ENCODE measurements around the gene PRAMEF7. TPM values are rescaled to one million over a fixed set of nuclear protein-coding genes. Genes with fewer than 3 reads are reported as not detected.
"Not testable (repeated sequence)": the region's sequence is repeated elsewhere in the genome, so short reads cannot be mapped to it uniquely, and the experiment has no call there.

PRAMEF7 gene
- not detected for total RNA-seq
- polyA plus RNA-seq = not detected
- long read RNA-seq, donor 1 = 0 reads
- long read RNA-seq, donor 2 = 0 reads
- long read RNA-seq, donor 3 = 0 reads
- long read RNA-seq, donor 4 = 0 reads
- long read RNA-seq, donor 5 = 0 reads
- long read RNA-seq, donor 6 = 0 reads
- long read RNA-seq, donor 7 = 0 reads
- long read RNA-seq, donor 8 = 0 reads
- long read RNA-seq, donor 9 = 0 reads
- long read RNA-seq, donor 10 = 0 reads

DNA sequence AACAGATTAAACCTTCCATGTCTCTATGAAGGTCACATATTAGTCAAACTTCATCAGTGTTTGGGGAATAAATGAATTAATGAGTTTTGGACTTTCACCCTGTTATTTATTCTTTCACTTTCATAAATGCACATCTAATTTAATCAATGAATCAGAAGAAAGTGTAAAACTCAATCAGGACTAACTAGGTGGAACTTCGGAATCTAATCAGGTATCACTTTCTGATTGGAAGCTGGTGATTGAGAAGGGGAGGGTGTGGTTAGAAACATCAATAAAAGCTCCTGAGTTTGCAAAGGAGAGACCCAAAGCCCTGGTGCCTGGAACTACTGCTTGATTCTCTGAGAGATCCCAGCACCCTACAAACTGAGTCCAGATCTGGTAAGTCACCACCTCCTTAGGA lies at the start of gene PRAMEF7:
PRAMEF7 (plus strand) TSS at position 301 of the 400 bp plus-strand sequence. CDS start 1,083 bp downstream, outside the sequence.
- H3K36me3 ChIP-seq; H3K27me3 ChIP-seq; DNase-seq; H3K27ac ChIP-seq; H3K4me1 ChIP-seq; H3K4me3 ChIP-seq; H3K9me3 ChIP-seq; intact Hi-C loops (cut with DNase I; ENCODE audit: low total_unique reads): not testable (repeated sequence)
- no CpG with 5 or more reads among the region's 1 CpG for WGBS, 5 donors

DNA sequence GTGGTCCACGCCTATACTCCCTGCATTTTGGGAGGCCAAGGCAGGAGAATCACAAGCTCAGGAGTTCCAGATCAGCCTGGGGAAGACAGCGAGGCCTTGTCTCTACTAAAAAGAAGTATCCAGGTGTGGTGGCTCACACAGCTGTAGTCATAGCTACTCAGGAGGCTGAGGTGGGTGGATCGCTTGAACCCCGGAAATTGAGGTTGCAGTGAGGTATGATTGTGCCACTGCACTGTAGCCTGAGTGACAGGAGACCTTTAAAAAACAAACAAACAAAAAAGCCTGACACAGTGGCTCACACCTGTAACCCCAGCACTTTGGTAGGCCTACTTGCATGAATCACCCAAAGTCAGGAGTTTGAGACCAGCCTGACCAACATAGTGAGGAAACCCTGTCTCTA lies 38.0 kb upstream of the PRAMEF7 start:
- H3K27ac ChIP-seq; DNase-seq; intact Hi-C loops (cut with DNase I; ENCODE audit: low total_unique reads); H3K4me1 ChIP-seq; H3K9me3 ChIP-seq; H3K36me3 ChIP-seq; H3K27me3 ChIP-seq; H3K4me3 ChIP-seq: not testable (repeated sequence)
- WGBS, 5 donors = 74 to 86% (median 82%) methylated on average over 2 to 3 of the region's 4 CpGs

GRCh38 chr1:12886101-12886500 lies 30.3 kb upstream of the PRAMEF7 start, which contains the start of gene PRAMEF4:
Gene PRAMEF4 (minus strand): TSS chr1:12886201. CDS start chr1:12883394, 2,807 bp downstream.
- WGBS, 5 donors = 66 to 81% (median 74%) methylated on average over 3 of the region's 3 CpGs
- intact Hi-C loops (cut with DNase I; ENCODE audit: low total_unique reads); H3K27me3 ChIP-seq; H3K27ac ChIP-seq; DNase-seq; H3K36me3 ChIP-seq; H3K9me3 ChIP-seq; H3K4me1 ChIP-seq; H3K4me3 ChIP-seq: not testable (repeated sequence)

GRCh38 chr1:12898170-12898569 lies 18.2 kb upstream of the PRAMEF7 start, which contains the start of gene PRAMEF10:
Gene PRAMEF10 (minus strand): TSS chr1:12898270. CDS start chr1:12895847, 2,423 bp downstream.
- intact Hi-C loops (cut with DNase I; ENCODE audit: low total_unique reads); H3K27ac ChIP-seq; H3K27me3 ChIP-seq; H3K4me3 ChIP-seq; H3K4me1 ChIP-seq; H3K36me3 ChIP-seq; H3K9me3 ChIP-seq; DNase-seq: not testable (repeated sequence)
- WGBS, 5 donors = 50% methylated on average over 1 of the region's 1 CpG; no CpG with 5 or more reads in 4 of the 5 donors

GRCh38 chr1:12899186-12899585 lies 17.2 kb upstream of the PRAMEF7 start:
- H3K9me3 ChIP-seq; H3K27ac ChIP-seq; H3K27me3 ChIP-seq; H3K36me3 ChIP-seq; DNase-seq; intact Hi-C loops (cut with DNase I; ENCODE audit: low total_unique reads); H3K4me3 ChIP-seq; H3K4me1 ChIP-seq: not testable (repeated sequence)

DNA sequence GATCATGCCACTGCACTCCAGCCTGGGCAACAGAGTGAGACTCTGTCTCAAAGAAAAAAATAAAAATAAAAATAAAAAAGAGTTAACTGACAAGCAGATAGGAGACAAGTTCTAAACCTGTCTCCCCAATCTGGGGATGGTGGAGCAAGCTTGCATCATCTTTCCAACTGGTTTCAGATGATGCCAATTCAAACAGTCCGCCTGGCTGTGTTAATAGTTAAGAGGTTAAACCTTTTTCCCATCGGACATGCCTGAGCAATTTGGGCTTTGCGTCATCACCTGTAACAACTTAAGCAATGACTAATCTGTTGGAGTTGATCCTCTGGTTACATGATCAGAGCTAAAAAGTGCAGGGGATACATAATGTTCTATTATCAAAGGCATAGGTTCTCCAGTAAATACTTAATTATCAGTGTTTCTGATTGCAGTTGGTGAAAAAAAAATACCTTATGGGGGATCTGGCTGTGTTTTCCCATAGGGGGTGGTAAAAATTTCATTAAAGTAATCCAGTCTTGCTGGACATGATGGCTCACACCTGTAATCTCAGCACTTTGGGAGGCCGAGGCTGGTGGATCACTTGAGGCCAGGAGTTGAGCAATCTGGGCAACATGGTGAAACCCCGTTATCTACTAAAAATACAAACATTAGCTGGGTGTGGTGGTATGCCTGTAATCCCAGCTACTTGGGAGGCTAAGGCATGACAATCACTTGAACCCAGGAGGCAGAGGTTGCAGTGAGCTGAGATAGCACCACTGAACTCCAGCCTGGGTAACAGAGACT lies 12.4 kb upstream of the PRAMEF7 start:
- H3K27ac ChIP-seq; H3K36me3 ChIP-seq; H3K4me1 ChIP-seq; DNase-seq; H3K27me3 ChIP-seq; H3K9me3 ChIP-seq; H3K4me3 ChIP-seq; intact Hi-C loops (cut with DNase I; ENCODE audit: low total_unique reads): not testable (repeated sequence)
- 56 to 100% (median 71%) methylated on average over 2 to 4 of the region's 5 CpGs for WGBS, 5 donors

DNA sequence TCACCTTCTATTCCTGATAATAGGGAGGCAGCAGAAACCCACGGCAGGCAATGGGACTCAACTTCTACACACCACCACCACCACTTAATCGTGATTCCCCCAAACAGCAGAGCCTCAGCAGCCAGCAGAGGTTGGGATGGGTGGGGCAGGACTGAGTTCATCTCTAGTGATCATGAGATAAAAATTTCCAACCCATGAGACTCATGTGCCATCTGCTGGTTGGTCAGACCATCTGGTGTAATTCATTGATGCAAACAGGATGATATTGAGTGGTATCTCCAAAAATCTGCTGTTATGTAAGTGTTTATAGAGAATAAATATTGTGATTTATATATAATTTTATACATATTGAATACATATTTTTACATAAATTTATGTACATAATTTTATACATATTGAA lies 5.3 kb downstream of the PRAMEF7 start:
- H3K4me1 ChIP-seq; H3K36me3 ChIP-seq; H3K27ac ChIP-seq; DNase-seq; H3K27me3 ChIP-seq; H3K4me3 ChIP-seq; intact Hi-C loops (cut with DNase I; ENCODE audit: low total_unique reads); H3K9me3 ChIP-seq: not testable (repeated sequence)
- WGBS, 5 donors = 60 to 76% (median 71%) methylated on average over 1 to 2 of the region's 2 CpGs

DNA sequence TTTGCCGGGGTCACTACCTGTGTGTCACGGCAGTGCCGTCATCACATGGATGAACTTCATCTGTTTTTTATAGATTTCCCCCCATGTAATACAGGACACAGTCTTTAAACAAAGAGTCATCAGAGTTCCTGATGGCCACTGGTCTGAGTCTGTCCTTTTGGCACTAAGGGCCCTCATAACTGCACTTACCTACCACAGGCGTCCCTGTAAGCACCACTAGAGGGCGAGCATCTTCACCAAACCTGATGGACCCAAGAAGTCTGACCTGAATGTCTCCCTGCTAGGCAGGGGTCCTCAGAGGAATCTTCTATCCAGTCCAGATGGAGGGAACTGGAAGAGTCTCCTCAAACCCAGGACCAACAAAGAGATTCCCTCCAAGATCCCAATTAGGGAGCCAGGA lies 8.0 kb downstream of the PRAMEF7 start:
- H3K27ac ChIP-seq; H3K4me1 ChIP-seq; H3K9me3 ChIP-seq; H3K4me3 ChIP-seq; intact Hi-C loops (cut with DNase I; ENCODE audit: low total_unique reads); DNase-seq; H3K36me3 ChIP-seq; H3K27me3 ChIP-seq: not testable (repeated sequence)
- 10 to 49% (median 41%) methylated on average over 1 to 3 of the region's 5 CpGs; no CpG with 5 or more reads in 2 of the 5 donors for WGBS, 5 donors

DNA sequence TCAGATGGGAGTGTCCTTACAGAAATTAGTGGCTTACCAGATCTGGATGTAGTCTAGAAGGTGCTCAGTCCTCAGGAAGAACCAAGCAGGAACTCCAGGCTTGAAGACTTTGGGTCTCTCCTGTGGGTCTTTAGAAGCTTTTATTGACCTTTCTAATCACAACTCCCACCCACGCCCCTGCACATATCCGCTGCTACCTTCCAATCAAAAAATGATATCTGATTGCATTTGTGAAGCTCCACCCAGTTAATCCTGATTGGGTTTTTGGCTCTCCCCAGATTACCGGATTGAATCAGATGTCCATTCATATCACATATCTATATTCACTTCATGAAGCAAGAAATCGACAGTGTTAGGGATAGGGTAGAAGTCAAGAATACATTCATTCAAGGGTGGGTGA lies 31.1 kb downstream of the PRAMEF7 start, which contains the start of gene PRAMEF6:
PRAMEF6 (minus strand) TSS at position 101 of the 400 bp plus-strand sequence. CDS start 5,062 bp downstream, outside the sequence.
- H3K4me3 ChIP-seq; H3K9me3 ChIP-seq; H3K27me3 ChIP-seq; H3K4me1 ChIP-seq; H3K27ac ChIP-seq; H3K36me3 ChIP-seq; DNase-seq; intact Hi-C loops (cut with DNase I; ENCODE audit: low total_unique reads): not testable (repeated sequence)
- 59 to 100% (median 76%) methylated on average over 1 to 2 of the region's 4 CpGs for WGBS, 5 donors

Small RNA genes lying within 50 kb of the gene (small RNA-seq; reads per million reads assigned to genes)
- 0 reads per million in 4 donors for gene RNU6-1072P

Other genes starting within 250 kb of the PRAMEF7 start
- not detected for gene AADACL3, start 200.5 kb upstream of the PRAMEF7 start, total RNA-seq
- not detected for gene AADACL3, start 200.5 kb upstream of the PRAMEF7 start, polyA plus RNA-seq
- gene CFAP107, start 170.4 kb upstream of the PRAMEF7 start, total RNA-seq = not detected
- not detected for gene CFAP107, start 170.4 kb upstream of the PRAMEF7 start, polyA plus RNA-seq
- not detected for gene PRAMEF12, start 142.9 kb upstream of the PRAMEF7 start, total RNA-seq
- not detected for gene PRAMEF12, start 142.9 kb upstream of the PRAMEF7 start, polyA plus RNA-seq
- gene PRAMEF1, start 125.2 kb upstream of the PRAMEF7 start, total RNA-seq = not detected
- not detected for gene PRAMEF1, start 125.2 kb upstream of the PRAMEF7 start, polyA plus RNA-seq
- not detected for gene PRAMEF11, start 85.2 kb upstream of the PRAMEF7 start, total RNA-seq
- gene PRAMEF11, start 85.2 kb upstream of the PRAMEF7 start, polyA plus RNA-seq = not detected
- not detected for gene HNRNPCL1, start 67.9 kb upstream of the PRAMEF7 start, total RNA-seq
- gene HNRNPCL1, start 67.9 kb upstream of the PRAMEF7 start, polyA plus RNA-seq = not detected
- not detected for gene PRAMEF2, start 59.5 kb upstream of the PRAMEF7 start, total RNA-seq
- not detected for gene PRAMEF2, start 59.5 kb upstream of the PRAMEF7 start, polyA plus RNA-seq
- gene PRAMEF4, start 30.4 kb upstream of the PRAMEF7 start, total RNA-seq = not detected
- gene PRAMEF4, start 30.4 kb upstream of the PRAMEF7 start, polyA plus RNA-seq = not detected
- not detected for gene PRAMEF10, start 18.3 kb upstream of the PRAMEF7 start, total RNA-seq
- not detected for gene PRAMEF10, start 18.3 kb upstream of the PRAMEF7 start, polyA plus RNA-seq
- not detected for gene PRAMEF6, start 31.0 kb downstream of the PRAMEF7 start, total RNA-seq
- not detected for gene PRAMEF6, start 31.0 kb downstream of the PRAMEF7 start, polyA plus RNA-seq
- not detected for gene PRAMEF27, start 140.0 kb downstream of the PRAMEF7 start, total RNA-seq
- gene PRAMEF27, start 140.0 kb downstream of the PRAMEF7 start, polyA plus RNA-seq = not detected
- gene HNRNPCL3, start 144.2 kb downstream of the PRAMEF7 start, total RNA-seq = not detected
- not detected for gene HNRNPCL3, start 144.2 kb downstream of the PRAMEF7 start, polyA plus RNA-seq
- gene PRAMEF25, start 154.2 kb downstream of the PRAMEF7 start, total RNA-seq = not detected
- gene PRAMEF25, start 154.2 kb downstream of the PRAMEF7 start, polyA plus RNA-seq = not detected
- gene HNRNPCL2, start 200.2 kb downstream of the PRAMEF7 start, total RNA-seq = not detected
- gene HNRNPCL2, start 200.2 kb downstream of the PRAMEF7 start, polyA plus RNA-seq = not detected
- gene PRAMEF26, start 239.4 kb downstream of the PRAMEF7 start, total RNA-seq = not detected
- not detected for gene PRAMEF26, start 239.4 kb downstream of the PRAMEF7 start, polyA plus RNA-seq
- gene HNRNPCL4, start 249.0 kb downstream of the PRAMEF7 start, total RNA-seq = not detected
- gene HNRNPCL4, start 249.0 kb downstream of the PRAMEF7 start, polyA plus RNA-seq = not detected

All from stomach (tissue), 19 donors.